ENCODE results near the gene EXOC7. TPM values are rescaled to one million over a fixed set of nuclear protein-coding genes. Genes with fewer than 3 reads are reported as not detected.
"Not testable (repeated sequence)": the region's sequence is repeated elsewhere in the genome, so short reads cannot be mapped to it uniquely, and the experiment has no call there.

EXOC7 gene
- polyA plus RNA-seq, 1 donor from 2014 or later = 146 TPM

DNA sequence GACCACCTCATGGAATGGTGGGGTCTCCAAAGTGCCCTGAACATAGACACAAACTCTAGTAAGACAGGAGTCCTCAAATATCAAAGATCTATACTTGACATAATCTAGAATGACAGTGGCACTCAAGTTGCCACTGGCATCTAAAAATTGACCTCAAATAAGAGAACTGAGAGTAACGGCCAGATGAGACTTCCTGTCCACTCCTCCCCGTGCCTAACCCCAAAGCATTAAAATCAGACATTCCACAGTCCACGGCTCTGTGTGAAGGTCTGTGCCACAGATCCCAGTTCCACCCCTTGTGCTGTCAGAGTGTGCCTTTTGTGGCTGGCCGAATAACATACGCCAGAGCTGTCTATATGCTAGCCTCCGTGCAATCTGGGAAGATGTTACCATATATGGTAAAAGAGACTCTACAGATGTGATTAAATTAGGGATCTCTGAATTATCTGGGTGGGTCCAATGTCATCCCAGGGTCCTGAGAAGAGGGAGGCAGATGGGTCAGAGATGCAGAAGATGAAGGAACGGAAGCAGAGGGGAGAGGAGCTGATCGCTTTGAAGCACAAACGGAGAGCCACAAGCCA, 55.5 kb downstream of the EXOC7 start:
- Histone ChIP-seq H3K36me3 (ENCODE audit: insufficient read depth, low read length) (no peaks in the 10 kb centered on the region), H4K20me1 (ENCODE audit: insufficient read depth) (no peaks in the 10 kb centered on the region), H3K79me2 (replicated peaks; ENCODE audit: insufficient read depth, low read length) (no peaks in the 10 kb centered on the region), H2AFZ (ENCODE audit: low read depth, low read length) (no peak overlapping the region), H3K9ac (ENCODE audit: low read length) (no peak overlapping the region), H3K27ac (ENCODE audit: low read length) (no peak overlapping the region), H3K9me3 (ENCODE audit: low read length) (no peaks in the 10 kb centered on the region), H3K4me3 (ENCODE audit: low read length) (no peak overlapping the region), H3K4me2 (ENCODE audit: low read length) (no peak overlapping the region), H3F3A (ENCODE audit: insufficient read depth, low read length, poor library complexity, severe bottlenecking) (no peaks in the 10 kb centered on the region), H3K9me2 (ENCODE audit: insufficient read depth, low read length) (no peaks in the 10 kb centered on the region), H3K27me3 (ENCODE audit: insufficient read depth, low read depth, low read length) (no peaks in the 10 kb centered on the region)
- TF ChIP-seq TAF1 (IDR thresholded peaks at IDR 0.05; ENCODE audit: low read depth) (no peak), SMC3 (conservative IDR thresholded peaks at IDR 0.05; ENCODE audit: poor library complexity) (no peak), MXI1 (conservative IDR thresholded peaks at IDR 0.05; ENCODE audit: poor library complexity, severe bottlenecking) (no peak), RAD21 (conservative IDR thresholded peaks at IDR 0.05) (no peak), EZH2 (IDR thresholded peaks at IDR 0.05; ENCODE audit: borderline replicate concordance, insufficient read depth, low read length, poor library complexity, severe bottlenecking) (no peak), EP300 (conservative IDR thresholded peaks at IDR 0.05; ENCODE audit: poor library complexity, severe bottlenecking) (no peak), POLR2AphosphoS5 (IDR thresholded peaks at IDR 0.05) (no peak), REST (IDR thresholded peaks at IDR 0.05; ENCODE audit: borderline replicate concordance) (no peak), CTCF (IDR thresholded peaks at IDR 0.05; ENCODE audit: poor library complexity, severe bottlenecking) (no peak)

- Histone ChIP-seq H3K79me2 (replicated peaks; ENCODE audit: insufficient read depth, low read length) (no peaks in the 10 kb centered on the region), H3K4me3 (ENCODE audit: low read length) (no peak overlapping the region), H3K4me2 (ENCODE audit: low read length) (no peak overlapping the region), H3K27ac (ENCODE audit: low read length) (no peak overlapping the region), H3K36me3 (ENCODE audit: insufficient read depth, low read length) (peaks cover 6% of the 10 kb centered on the region), H3F3A (ENCODE audit: insufficient read depth, low read length, poor library complexity, severe bottlenecking) (no peaks in the 10 kb centered on the region), H3K9me3 (ENCODE audit: low read length) (no peaks in the 10 kb centered on the region), H2AFZ (ENCODE audit: low read depth, low read length) (no peak overlapping the region), H3K9ac (ENCODE audit: low read length) (no peak overlapping the region), H3K27me3 (ENCODE audit: insufficient read depth, low read depth, low read length) (no peaks in the 10 kb centered on the region), H4K20me1 (ENCODE audit: insufficient read depth) (no peaks in the 10 kb centered on the region), H3K9me2 (ENCODE audit: insufficient read depth, low read length) (no peaks in the 10 kb centered on the region)
- no peak for TF ChIP-seq MXI1 (conservative IDR thresholded peaks at IDR 0.05; ENCODE audit: poor library complexity, severe bottlenecking)
- no peak for TF ChIP-seq TAF1 (IDR thresholded peaks at IDR 0.05; ENCODE audit: low read depth)
- no peak for TF ChIP-seq EP300 (conservative IDR thresholded peaks at IDR 0.05; ENCODE audit: poor library complexity, severe bottlenecking)
- TF ChIP-seq POLR2AphosphoS5 (IDR thresholded peaks at IDR 0.05) = no peak
- no peak for TF ChIP-seq EZH2 (IDR thresholded peaks at IDR 0.05; ENCODE audit: borderline replicate concordance, insufficient read depth, low read length, poor library complexity, severe bottlenecking)
- no peak for TF ChIP-seq RAD21 (conservative IDR thresholded peaks at IDR 0.05)
- no peak for TF ChIP-seq SMC3 (conservative IDR thresholded peaks at IDR 0.05; ENCODE audit: poor library complexity)
- no peak for TF ChIP-seq REST (IDR thresholded peaks at IDR 0.05; ENCODE audit: borderline replicate concordance)
- no peak for TF ChIP-seq CTCF (IDR thresholded peaks at IDR 0.05; ENCODE audit: poor library complexity, severe bottlenecking)
Measured at GRCh38 chr17:76046064-76046463, 57.5 kb downstream of the EXOC7 start.

DNA sequence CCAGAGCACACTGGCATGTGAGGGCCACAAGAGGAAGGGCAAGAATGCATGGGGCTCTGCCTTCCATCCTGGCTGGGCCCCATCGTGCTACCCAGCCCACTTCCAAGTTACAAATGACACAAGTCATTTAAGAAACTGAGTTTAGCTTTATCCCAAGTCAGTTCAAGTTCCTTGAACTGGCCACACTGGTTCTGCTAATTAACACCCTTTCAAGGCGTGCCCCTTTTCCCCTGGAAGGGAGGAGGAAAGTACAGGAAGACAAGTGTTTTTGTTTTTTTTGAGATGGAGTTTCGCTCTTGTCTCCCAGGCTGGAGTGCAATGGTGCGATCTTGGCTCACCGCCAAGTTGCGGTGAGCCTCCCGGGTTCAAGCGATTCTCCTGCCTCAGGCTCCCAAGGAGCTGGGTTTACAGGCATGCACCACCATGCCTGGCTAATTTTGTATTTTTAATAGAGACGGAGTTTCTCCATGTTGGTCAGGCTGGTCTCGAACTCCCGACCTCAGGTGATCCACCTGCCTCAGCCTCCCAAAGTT, 59.0 kb downstream of the EXOC7 start:
- H3K36me3 ChIP-seq (ENCODE audit: insufficient read depth, low read length); H3K27ac ChIP-seq (ENCODE audit: low read length): not testable (repeated sequence)

More for the DNA sequence above, 59.0 kb downstream of the EXOC7 start:
- not testable (repeated sequence) for H2AFZ ChIP-seq (ENCODE audit: low read depth, low read length); H4K20me1 ChIP-seq (ENCODE audit: insufficient read depth); H3K4me2 ChIP-seq (ENCODE audit: low read length); H3K27me3 ChIP-seq (ENCODE audit: insufficient read depth, low read depth, low read length); H3K9ac ChIP-seq (ENCODE audit: low read length); H3F3A ChIP-seq (ENCODE audit: insufficient read depth, low read length, poor library complexity, severe bottlenecking); H3K9me2 ChIP-seq (ENCODE audit: insufficient read depth, low read length); H3K4me3 ChIP-seq (ENCODE audit: low read length); H3K9me3 ChIP-seq (ENCODE audit: low read length); H3K79me2 ChIP-seq (replicated peaks; ENCODE audit: insufficient read depth, low read length)
